ENCODE results near the gene ITPR3. TPM values are rescaled to one million over a fixed set of nuclear protein-coding genes. Genes with fewer than 3 reads are reported as not detected.
A peak's percentile ranks its signal among the peaks of the same experiment; 100 is the strongest.

The ITPR3 gene
- total RNA-seq, 1 donor from 2014 or later: 43.0 TPM

DNA sequence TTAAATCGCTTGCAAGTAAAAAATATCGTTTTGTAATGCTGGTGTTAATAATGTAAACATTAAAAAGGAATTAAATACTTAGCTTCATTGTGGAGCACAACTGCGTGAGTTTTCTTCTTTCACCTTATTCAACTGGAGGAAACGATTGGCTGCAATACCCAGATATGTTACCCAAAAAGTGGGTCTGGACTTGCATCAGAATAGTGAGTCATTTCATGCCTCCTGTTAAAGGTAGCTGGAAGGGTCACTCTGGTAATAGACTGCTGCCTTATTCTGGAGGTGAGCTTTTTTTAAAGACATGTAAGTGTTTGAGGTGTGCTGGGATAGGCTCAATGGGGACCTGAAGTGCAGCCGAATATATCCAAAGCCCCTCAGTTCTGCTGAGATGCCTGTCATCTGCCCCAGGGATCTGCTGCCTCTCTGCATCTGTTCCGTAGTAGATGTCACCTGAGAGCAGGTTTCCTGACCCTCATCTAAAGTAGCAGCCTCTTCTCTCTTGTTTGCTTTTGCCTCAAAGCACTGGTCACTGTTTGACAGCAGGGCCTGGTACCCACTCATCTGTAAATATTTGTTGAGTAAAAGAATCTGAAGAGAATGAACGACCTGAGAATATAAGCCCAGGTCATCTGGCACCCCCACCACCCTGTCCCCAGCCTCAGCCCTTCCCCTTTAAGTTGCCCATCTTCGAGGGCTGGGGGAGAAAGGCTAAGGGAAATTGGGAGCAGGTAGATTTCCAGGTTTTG lies 95.9 kb downstream of the ITPR3 start:
- H3K4me1 ChIP-seq: peaks cover 0 to 4% of the 10 kb centered on the region in 2 donors
- no peak overlapping the region for H3K27ac ChIP-seq
- TF ChIP-seq, protein P1, sequence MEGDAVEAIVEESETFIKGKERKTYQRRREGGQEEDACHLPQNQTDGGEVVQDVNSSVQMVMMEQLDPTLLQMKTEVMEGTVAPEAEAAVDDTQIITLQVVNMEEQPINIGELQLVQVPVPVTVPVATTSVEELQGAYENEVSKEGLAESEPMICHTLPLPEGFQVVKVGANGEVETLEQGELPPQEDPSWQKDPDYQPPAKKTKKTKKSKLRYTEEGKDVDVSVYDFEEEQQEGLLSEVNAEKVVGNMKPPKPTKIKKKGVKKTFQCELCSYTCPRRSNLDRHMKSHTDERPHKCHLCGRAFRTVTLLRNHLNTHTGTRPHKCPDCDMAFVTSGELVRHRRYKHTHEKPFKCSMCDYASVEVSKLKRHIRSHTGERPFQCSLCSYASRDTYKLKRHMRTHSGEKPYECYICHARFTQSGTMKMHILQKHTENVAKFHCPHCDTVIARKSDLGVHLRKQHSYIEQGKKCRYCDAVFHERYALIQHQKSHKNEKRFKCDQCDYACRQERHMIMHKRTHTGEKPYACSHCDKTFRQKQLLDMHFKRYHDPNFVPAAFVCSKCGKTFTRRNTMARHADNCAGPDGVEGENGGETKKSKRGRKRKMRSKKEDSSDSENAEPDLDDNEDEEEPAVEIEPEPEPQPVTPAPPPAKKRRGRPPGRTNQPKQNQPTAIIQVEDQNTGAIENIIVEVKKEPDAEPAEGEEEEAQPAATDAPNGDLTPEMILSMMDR (IDR thresholded peaks at IDR 0.05): no peak
- no peaks in the 10 kb centered on the region for H3K27me3 ChIP-seq
- H3K4me3 ChIP-seq: no peak overlapping the region
- no peak for DNase-seq (ENCODE audit: low spot score in 2 of 2)
- intact Hi-C loops (cut with DNase I): no loop called here
- no peaks in the 10 kb centered on the region for H3K36me3 ChIP-seq
- no peaks in the 10 kb centered on the region for H3K9me3 ChIP-seq

DNA sequence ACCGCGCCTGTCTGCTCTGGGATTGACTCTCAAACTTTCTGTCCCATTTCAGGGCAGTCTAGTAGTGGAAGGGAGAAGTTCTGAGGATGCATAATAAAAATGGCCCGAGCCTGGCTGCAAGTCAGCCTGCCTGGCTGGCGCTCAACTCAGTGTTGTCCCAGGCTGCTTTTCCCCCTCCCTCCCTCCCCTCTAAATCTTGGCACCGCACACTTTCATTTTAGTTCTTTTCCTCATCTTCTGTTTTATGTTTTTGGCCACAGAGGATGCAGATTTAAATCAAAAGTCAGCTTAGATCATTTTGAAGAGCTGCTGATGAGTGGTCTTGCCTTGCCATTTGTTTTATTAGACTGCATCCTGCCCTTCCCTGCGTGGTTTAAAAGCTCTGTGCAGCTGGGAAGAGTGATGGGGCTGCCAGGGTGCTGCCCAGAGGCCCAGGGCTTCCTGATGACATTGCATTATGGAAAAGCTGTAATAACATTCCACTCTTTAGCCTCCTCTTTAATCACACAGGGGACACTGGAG lies 96.9 kb downstream of the ITPR3 start:
- intact Hi-C loops (cut with DNase I): no loop called here
- peaks cover 0 to 3% of the 10 kb centered on the region in 2 donors for H3K4me1 ChIP-seq
- no peak for DNase-seq (ENCODE audit: low spot score in 2 of 2)
- peak overlapping the region in 1 of 2 donors; percentile 9 for H3K27ac ChIP-seq
- H3K27me3 ChIP-seq: no peaks in the 10 kb centered on the region
- peak overlapping the region in 1 of 2 donors; percentile 17 for H3K4me3 ChIP-seq
- TF ChIP-seq, protein P1 (IDR thresholded peaks at IDR 0.05): no peak
- no peaks in the 10 kb centered on the region for H3K9me3 ChIP-seq
- H3K36me3 ChIP-seq: no peaks in the 10 kb centered on the region

DNA sequence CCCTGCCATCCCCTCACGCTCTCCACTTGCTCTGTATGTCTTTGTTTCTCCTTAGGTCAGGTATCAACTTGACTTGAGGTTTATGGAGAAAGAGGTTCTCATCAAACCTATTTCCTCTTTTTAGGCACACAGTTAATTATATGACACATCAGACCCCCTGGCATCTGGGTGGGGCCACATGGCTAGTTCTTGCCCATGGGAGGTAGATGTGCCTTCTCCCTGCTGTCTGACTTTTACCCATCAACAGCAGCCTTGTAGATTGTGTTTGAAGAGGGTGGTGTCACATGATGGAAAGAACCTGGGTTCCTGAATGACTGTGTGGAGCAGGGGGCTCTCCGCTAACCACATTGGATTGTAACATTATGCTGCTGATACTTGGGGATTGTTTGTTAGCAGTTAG lies 97.6 kb downstream of the ITPR3 start:
- intact Hi-C loops (cut with DNase I): no loop called here
- Histone ChIP-seq H3K4me3 (no peak overlapping the region), H3K9me3 (no peaks in the 10 kb centered on the region), H3K27ac (no peak overlapping the region), H3K36me3 (no peaks in the 10 kb centered on the region), H3K4me1 (peaks cover 0 to 3% of the 10 kb centered on the region in 2 donors), H3K27me3 (no peaks in the 10 kb centered on the region)
- no peak for DNase-seq (ENCODE audit: low spot score in 2 of 2)
- TF ChIP-seq, protein P1 (IDR thresholded peaks at IDR 0.05): no peak

DNA sequence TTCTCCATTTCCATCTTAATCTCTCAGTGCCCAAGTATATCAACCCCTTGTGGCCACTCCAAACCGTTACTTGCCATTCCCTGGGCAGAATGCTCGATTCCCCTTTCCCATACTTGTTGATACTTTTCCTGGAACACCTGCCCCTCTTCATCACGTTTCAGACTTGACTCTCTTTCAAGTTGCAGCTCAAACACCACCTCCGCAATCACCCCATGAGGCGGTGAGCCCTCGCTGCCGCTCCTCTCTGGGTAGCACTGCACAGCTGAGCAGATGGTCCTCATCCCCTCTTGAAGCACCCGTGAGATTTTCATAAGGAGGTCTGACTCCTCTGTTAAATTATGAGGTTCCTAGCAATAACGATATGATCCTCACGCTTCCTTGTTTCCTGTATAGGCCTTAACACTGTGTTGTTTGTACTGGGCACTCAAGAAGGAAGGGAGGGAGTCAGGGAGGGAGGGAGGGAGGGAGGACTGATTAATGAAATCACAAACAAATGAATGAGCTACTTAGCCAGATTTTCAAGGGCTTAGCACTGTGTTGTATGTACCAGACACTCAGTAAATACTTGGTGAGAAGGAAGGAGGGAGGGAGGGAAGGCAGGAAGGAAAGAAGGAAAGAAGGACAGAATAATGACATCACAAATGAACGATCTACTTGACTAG lies 98.3 kb downstream of the ITPR3 start:
- TF ChIP-seq, protein P1 (IDR thresholded peaks at IDR 0.05): no peak
- H3K4me1 ChIP-seq: peaks cover 0 to 3% of the 10 kb centered on the region in 2 donors
- DNase-seq (ENCODE audit: low spot score in 2 of 2): no peak
- H3K9me3 ChIP-seq: no peaks in the 10 kb centered on the region
- no peaks in the 10 kb centered on the region for H3K36me3 ChIP-seq
- no peak overlapping the region for H3K4me3 ChIP-seq
- H3K27ac ChIP-seq: no peak overlapping the region
- H3K27me3 ChIP-seq: no peaks in the 10 kb centered on the region
- intact Hi-C loops (cut with DNase I): no loop called here

DNA sequence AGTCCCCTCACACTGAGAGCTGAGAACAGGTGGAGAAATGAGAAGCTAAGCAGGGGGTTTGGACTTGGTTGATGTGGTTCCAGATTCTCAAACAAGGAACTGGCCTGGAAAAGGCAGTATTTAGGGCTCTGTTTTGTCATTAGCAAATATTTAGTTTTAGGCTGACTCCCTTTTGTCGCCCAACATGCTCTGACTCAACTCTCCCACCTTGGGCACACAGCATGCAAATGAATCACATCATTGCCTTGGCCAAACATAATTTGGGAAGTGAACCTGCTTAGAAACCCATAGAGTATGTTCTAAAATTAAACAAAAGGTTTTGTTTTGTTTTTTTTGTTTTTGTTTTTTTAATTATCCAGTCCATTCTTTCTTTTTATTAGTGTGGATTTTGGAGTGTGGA lies 99.9 kb downstream of the ITPR3 start:
- Histone ChIP-seq H3K4me3 (no peak overlapping the region), H3K36me3 (no peaks in the 10 kb centered on the region), H3K4me1 (peaks cover 0 to 3% of the 10 kb centered on the region in 2 donors), H3K9me3 (no peaks in the 10 kb centered on the region), H3K27me3 (no peaks in the 10 kb centered on the region), H3K27ac (no peak overlapping the region)
- no peak for DNase-seq (ENCODE audit: low spot score in 2 of 2)
- intact Hi-C loops (cut with DNase I): no loop called here
- TF ChIP-seq, protein P1 (IDR thresholded peaks at IDR 0.05): no peak

Measured in ascending aorta (tissue), 2 donors.